NCI-H128 (cell line): Measurements from ENCODE around the gene HES2.
"Not testable (repeated sequence)": the region's sequence is repeated elsewhere in the genome, so short reads cannot be mapped to it uniquely, and the experiment has no call there.

Source experiments
- DNase-seq: peaks from one replicate; lab custom pipeline; 2025; ENCODE audit not compliant: unreplicated experiment; lab: John Stamatoyannopoulos, UW

The HES2 gene

DNA sequence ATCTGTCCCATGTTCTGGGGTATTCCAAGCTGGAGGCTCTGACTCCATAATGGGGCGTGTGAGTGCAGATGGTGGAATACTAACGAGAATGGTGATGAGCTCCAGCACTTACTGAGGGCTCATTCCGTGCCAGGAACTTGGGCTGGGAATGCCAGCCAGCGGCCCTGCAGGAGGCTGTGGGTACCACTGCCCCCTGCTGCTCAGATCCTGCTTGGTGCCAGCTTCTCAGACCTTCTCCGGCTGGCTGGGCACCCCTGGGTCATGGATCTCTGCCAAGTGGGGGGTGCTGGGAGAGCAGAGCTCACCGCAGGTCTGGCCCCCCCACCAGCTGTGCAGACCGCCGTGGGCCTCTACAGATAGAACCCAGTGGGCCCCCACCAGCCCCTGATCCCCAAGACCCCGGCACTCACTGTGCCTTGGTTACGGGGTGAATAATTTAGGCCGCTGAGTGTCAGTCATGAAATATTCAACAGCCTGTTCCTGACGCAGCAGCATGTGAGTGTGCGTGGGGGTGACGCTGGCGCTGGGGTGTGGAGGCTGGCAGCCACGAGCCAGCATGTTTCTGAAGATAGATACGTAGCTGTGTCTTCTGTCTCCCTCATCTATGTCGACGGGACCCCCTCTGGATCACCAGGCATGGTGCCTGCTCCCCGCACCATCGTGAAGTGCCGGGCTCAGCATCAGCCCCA is 17.4 kb upstream of the HES2 start:
- not testable (repeated sequence) for DNase-seq

DNA sequence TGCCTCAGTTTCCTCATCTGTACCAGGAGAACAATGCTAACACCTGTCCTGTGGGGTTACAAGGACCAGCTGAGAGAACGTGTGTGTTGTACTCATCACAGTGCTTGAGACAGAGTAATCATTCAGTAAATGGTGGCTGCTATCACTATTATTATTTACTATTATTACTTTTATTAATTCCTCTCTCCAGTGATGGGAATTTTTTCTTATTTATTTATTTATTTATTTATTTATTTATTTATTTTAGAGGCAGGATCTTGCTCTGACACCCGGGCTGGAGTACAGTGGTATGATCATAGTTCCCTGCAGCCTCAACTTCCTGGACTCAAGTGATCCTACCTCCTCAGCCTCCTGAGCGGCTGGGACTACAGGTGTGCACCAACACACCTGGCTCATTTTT is 16.6 kb upstream of the HES2 start:
- DNase-seq, result not testable (repeated sequence)

- DNase-seq, result no peak
Observed at GRCh38 chr1:6435547-6435946, 15.8 kb upstream of the HES2 start.

- no peak for DNase-seq
Observed at GRCh38 chr1:6435129-6435528, 15.4 kb upstream of the HES2 start.

DNA sequence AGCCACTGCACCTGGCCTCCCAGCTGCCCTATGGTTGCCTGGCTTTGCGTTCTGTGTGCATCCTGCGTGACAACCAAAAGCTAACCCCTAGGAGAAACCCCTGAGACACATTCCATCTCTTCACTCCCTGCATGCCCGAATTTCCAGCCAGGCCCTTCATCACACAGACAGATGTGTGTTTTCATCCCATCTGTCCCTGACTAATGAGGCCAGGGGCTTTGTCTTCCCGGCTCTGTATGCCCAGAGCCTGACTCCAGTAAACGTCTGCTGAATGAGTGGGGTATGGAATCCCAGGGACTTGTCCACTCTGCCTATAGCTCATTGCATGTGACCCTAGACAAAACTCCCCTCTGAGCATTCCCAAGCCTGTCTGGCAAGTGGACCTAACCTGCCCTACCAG is 14.5 kb upstream of the HES2 start:
- DNase-seq, result no peak

- not testable (repeated sequence) for DNase-seq
Observed at GRCh38 chr1:6431645-6432579, 12.2 kb upstream of the HES2 start.

DNA sequence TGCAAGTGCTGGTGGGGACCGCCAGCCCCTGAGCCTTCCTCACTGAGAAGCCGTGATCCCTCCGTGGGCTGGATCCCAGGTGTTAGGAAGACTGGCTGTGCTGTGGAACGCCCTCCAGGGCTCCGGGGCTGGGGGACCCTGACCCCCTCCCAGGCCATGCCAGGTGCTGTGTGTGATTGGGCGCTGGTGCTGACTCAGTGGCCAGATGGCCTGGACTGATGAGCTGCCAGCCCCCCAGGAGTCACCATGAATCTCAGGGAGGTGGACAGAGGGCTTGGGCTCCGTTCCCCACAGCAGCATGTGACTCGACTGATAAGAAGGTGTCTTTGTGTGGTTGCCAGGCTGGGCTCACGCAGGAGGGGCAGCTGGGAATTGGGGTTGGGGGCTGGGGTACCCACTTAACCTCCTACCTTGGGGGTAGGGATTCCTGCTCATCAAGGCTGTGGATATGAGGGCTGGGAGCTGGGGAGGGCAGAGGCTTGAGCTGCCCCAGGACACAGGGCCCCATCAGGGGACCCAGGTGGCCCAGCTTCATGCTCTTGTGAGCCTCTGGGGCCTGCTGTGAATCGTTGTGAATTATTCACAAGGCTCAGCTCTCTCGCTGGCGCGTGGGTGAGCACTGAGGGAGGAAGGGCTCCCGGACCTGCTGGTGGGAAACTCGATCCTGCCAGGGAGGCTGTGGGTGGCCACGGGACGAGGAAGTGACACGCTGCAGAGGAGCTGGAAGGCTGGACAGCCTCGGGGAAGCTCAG is 10.1 kb upstream of the HES2 start:
- not testable (repeated sequence) for DNase-seq

- DNase-seq, result not testable (repeated sequence)
Observed at GRCh38 chr1:6428453-6428852, 8.7 kb upstream of the HES2 start.

- no peak for DNase-seq
Observed at GRCh38 chr1:6427441-6428390, 8.0 kb upstream of the HES2 start.

DNA sequence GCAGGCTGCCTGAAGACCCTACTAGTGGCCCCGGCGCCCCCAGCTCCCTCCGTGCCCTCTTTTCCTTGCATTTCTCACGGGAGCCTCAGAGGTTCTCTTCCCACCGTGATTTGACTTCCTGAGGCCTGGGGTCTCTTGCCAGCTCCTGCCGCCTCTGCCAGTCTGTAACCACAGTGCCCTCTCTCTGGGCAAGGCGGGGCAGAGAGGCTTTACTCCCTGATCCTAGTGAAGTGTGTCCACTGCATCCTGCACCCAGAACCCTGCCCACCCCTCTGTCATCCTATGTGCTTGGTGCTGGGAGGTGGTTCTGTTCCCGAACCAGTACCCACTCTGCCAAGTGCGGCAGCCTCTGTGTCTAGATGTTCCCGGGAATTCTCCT is 7.2 kb upstream of the HES2 start:
- DNase-seq, result no peak

GRCh38 chr1:6426277-6426971 is 6.7 kb upstream of the HES2 start:
- DNase-seq, result no peak

DNA sequence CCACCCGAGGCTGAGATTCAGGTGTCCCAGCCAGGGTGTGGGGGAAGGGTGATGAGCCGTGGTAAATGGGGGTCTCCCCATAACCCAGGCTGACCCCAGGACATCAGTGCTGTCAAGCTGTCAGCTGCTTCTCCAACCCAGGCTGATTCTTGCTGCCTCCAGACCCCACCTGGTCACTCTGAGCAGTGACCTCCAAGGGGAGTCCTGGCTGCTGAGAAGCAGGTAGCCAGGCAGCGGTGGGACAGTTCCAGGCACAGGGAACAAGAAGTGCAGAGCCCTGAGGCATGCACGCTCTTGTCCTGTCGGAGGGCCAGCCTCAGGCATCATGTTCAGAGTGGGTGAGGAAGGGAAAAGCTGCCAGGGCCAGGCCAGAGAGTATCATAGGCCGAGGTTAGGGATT is 5.9 kb upstream of the HES2 start:
- DNase-seq, result no peak

- DNase-seq, result no peak
Observed at GRCh38 chr1:6424619-6425593, 5.2 kb upstream of the HES2 start, which contains the start of gene ESPN. TSS of gene ESPN (plus strand) at chr1:6424776. CDS start at chr1:6424956, 180 bp downstream.

GRCh38 chr1:6424000-6424565 is 4.4 kb upstream of the HES2 start:
- DNase-seq, result no peak

DNA sequence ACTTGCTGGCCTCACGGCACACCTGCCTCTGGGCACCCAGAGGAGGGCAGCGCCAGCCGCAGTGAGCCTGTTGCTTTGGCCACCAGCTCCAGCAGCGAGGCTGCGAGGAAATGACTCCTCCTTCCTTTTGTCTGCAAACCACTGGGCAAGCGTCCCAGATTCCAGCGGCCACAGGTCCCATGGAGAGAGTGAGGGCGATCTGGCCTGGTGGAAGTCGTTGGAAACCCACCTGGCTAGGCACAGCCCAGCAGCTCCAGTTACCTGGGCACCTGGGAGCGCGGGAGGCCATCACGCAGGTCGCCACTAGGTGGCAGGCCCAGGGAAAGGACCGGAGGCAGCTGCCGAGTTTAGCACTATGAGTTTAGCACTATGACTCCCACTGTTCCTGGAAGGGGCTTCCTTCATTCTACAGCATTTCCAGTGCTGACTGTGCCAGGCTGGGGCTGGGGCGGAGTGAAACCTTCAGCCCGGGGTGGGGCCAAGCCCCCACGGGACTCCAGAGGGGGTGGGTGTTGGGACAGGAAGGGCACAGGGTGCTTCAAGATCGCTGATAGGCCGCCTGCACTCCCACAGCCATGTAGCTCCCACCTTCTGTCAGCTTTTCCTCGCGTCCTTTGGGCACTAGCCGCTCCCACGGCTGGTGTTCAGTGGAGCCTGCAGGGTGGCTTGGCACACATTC is 3.7 kb upstream of the HES2 start:
- peak; percentile 49 for DNase-seq

GRCh38 chr1:6421266-6421665 is 1.5 kb upstream of the HES2 start:
- DNase-seq, result no peak

DNA sequence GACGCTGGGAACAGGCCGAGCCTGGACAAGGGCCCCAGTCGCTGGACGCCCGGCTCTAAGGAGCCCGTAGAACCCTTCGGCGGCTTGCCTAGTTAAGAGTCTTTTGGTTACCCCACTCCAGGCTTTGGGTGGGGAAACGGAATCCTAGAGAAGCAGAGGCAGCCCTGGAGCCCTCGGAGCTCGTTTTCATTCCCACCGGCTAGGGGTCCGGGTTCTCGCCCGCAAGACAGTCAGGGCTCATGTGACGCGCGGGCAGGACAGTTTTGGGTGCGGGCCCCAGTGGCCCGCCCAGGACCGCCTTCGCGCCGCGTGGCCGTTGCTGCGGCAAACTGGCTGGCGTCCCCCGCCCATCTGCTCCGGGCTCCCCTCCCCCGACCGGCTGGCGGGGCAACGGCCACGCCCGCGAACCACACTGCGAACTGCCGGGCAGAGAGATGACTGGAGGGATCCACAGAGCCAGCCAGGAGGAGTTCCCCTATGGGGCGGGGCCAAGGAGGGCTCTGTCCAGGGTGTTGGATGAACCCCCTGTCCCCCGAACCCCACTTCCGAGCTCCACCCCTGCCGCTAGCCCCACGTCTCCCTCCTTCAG is 829 bp upstream of the HES2 start:
- no peak for DNase-seq
